Liver (tissue), 9 donors: ENCODE data around the gene SCNN1A. TPM values are rescaled to one million over a fixed set of nuclear protein-coding genes. Genes with fewer than 3 reads are reported as not detected.

Source experiments
- DNase-seq: peaks from one replicate; pipeline ENCODE4 v3.0.0-alpha.2; 2017; ENCODE audit warnings: low spot score
- H3K27ac ChIP-seq, 2 donors: one replicate each; pipeline ENCODE4 v1.7.0; 2013; ENCODE audit warnings: inconsistent platforms in 2 of 2, low read length in 2 of 2, control low read depth in 1 of 2, low read depth in 1 of 2, mild to moderate bottlenecking in 1 of 2
- H3K27me3 ChIP-seq, 4 donors: one replicate each; pipeline versions ENCODE4 v1.6.1 to v1.7.0; 2013; ENCODE audit warnings: low read length in 3 of 4, inconsistent platforms in 1 of 4, mild to moderate bottlenecking in 1 of 4, moderate library complexity in 1 of 4; ENCODE audit not compliant: control insufficient read depth in 4 of 4, insufficient read depth in 4 of 4
- H3K36me3 ChIP-seq, 4 donors: one replicate each; pipeline versions ENCODE4 v1.6.1 to v1.7.0; 2013; ENCODE audit warnings: low read length in 3 of 4, mild to moderate bottlenecking in 3 of 4, low read depth in 1 of 4, moderate library complexity in 1 of 4; ENCODE audit not compliant: control insufficient read depth in 4 of 4, insufficient read depth in 3 of 4
- H3K4me1 ChIP-seq, 4 donors: one replicate each; pipeline versions ENCODE4 v1.6.1 to v1.7.0; 2013; ENCODE audit warnings: low read length in 3 of 4, mild to moderate bottlenecking in 3 of 4, moderate library complexity in 1 of 4; ENCODE audit not compliant: control insufficient read depth in 4 of 4, insufficient read depth in 4 of 4
- H3K4me3 ChIP-seq, 3 donors: one replicate each; pipeline versions ENCODE4 v1.6.1 to v1.7.0; 2013; ENCODE audit warnings: low read length in 3 of 3, control low read depth in 1 of 3, low read depth in 1 of 3, mild to moderate bottlenecking in 1 of 3
- H3K9ac ChIP-seq, 2 donors: one replicate each; pipeline ENCODE4 v1.7.0; 2013; ENCODE audit warnings: low read length in 2 of 2, mild to moderate bottlenecking in 2 of 2, moderate library complexity in 2 of 2, control low read depth in 1 of 2, low read depth in 1 of 2
- H3K9me3 ChIP-seq, 4 donors: one replicate each; pipeline versions ENCODE4 v1.6.1 to v1.7.0; 2013; ENCODE audit warnings: low read length in 3 of 4; ENCODE audit not compliant: control insufficient read depth in 4 of 4
- CTCF ChIP-seq: fragments of 150-350 bp; IDR thresholded peaks from 2 replicates; pipeline ENCODE4 v1.5.1; 2017; ENCODE audit warnings: improper control_type of control experiment, low read depth, low read length; ENCODE audit not compliant: missing input control
- EGR1 ChIP-seq, 2 donors: IDR thresholded peaks; 2 replicates each; pipeline ENCODE4 v1.6.1; 2016 to 2018; ENCODE audit warnings: antibody characterized with exemption in 2 of 2, low read depth in 2 of 2
- FOXA2 ChIP-seq: IDR thresholded peaks from 2 replicates; pipeline ENCODE4 v1.6.1; 2016; ENCODE audit warnings: antibody characterized with exemption
- GABPA ChIP-seq, 2 donors: IDR thresholded peaks in 1 of 2; conservative IDR thresholded peaks in 1 of 2; 2 replicates each; pipeline ENCODE4 v1.6.1; 2016; ENCODE audit warnings: antibody characterized with exemption in 2 of 2, mild to moderate bottlenecking in 1 of 2, moderate library complexity in 1 of 2
- HNF4A ChIP-seq, 2 donors: conservative IDR thresholded peaks; 2 replicates each; pipeline ENCODE4 v1.6.1; 2016; ENCODE audit warnings: antibody characterized with exemption in 2 of 2, mild to moderate bottlenecking in 2 of 2
- HNF4G ChIP-seq: IDR thresholded peaks from 2 replicates; pipeline ENCODE4 v1.6.1; 2016; ENCODE audit warnings: antibody characterized with exemption
- MAX ChIP-seq: IDR thresholded peaks from 2 replicates; pipeline ENCODE4 v1.6.1; 2016; ENCODE audit warnings: antibody characterized with exemption
- NR2F2 ChIP-seq: IDR thresholded peaks from 2 replicates; pipeline ENCODE4 v1.6.1; 2016; ENCODE audit warnings: antibody characterized with exemption
- RAD21 ChIP-seq, 2 donors: IDR thresholded peaks; 2 replicates each; pipeline ENCODE4 v1.6.1; 2016; ENCODE audit warnings: antibody characterized with exemption in 2 of 2, mild to moderate bottlenecking in 2 of 2
- REST ChIP-seq: IDR thresholded peaks from 2 replicates; pipeline ENCODE4 v1.6.1; 2016; ENCODE audit warnings: antibody characterized with exemption, mild to moderate bottlenecking
- RXRA ChIP-seq, 2 donors: IDR thresholded peaks; 2 replicates each; pipeline ENCODE4 v1.6.1; 2017 to 2018; ENCODE audit warnings: antibody characterized with exemption in 2 of 2, mild to moderate bottlenecking in 1 of 2
- SP1 ChIP-seq: IDR thresholded peaks from 2 replicates; pipeline ENCODE4 v1.6.1; 2018; ENCODE audit warnings: antibody characterized with exemption, mild to moderate bottlenecking
- YY1 ChIP-seq: IDR thresholded peaks from 2 replicates; pipeline ENCODE4 v1.6.1; 2016; ENCODE audit warnings: antibody characterized with exemption, mild to moderate bottlenecking
- ZBTB33 ChIP-seq: IDR thresholded peaks from 2 replicates; pipeline ENCODE4 v1.6.1; 2016; ENCODE audit warnings: antibody characterized with exemption
- WGBS: extraction: QIAGEN DNeasy Blood & Tissue Kit; methylation state at CpG from one replicate; pipeline ENCODE4 v1.1.7; 2013; 5-methylcytosine and 5-hydroxymethylcytosine counted together
- polyA plus RNA-seq, 2 donors: library from polyadenylated mRNA; stranded (reverse) in 1 of 2; unstranded in 1 of 2; fragments of 200-250 nt in 1 of 2; fragments of >200 nt in 1 of 2; fragmentation: Nextera tagmentation in 1 of 2; extraction: Ambion mirVana in 1 of 2; gene quantifications; one replicate each; pipeline versions ENCODE4 v1.2.1 to v1.2.3, GENCODE V29; 2013 to 2015
- total RNA-seq, 2 donors: library from RNA; depleted of rRNA; stranded (reverse); fragments of >200 nt; gene quantifications; one replicate each; pipeline ENCODE4 v1.2.3, GENCODE V29; 2014
- donor health status: healthy.
- donor health status: healthy.
- donor health status: healthy.
- donor health status: healthy.
- donor health status: healthy.

SCNN1A gene
- total and polyA plus RNA-seq, 4 donors: 0.47 to 7.7 (median 2.9) TPM

GRCh38 chr12:6336079-6336888 is 39.1 kb downstream of the SCNN1A start (continued):
- TF ChIP-seq CTCF (no peak), NR2F2 (peak; percentile 96)

- 1% methylated on average over 11 of the region's 11 CpGs for WGBS
- H3K36me3 ChIP-seq: peaks cover 9 to 31% (median 28%) of the 10 kb centered on the region in 4 donors
- peak; percentile 56 for DNase-seq
- peak overlapping the region; percentile 98 to 99 for H3K27ac ChIP-seq
- H3K9me3 ChIP-seq: no peaks in the 10 kb centered on the region
- peaks cover 4 to 77% (median 53%) of the 10 kb centered on the region in 4 donors for H3K4me1 ChIP-seq
- no peaks in the 10 kb centered on the region for H3K27me3 ChIP-seq
- H3K4me3 ChIP-seq: peak overlapping the region; percentile 57 to 99 (median 68)
- H3K9ac ChIP-seq: peak overlapping the region; percentile 74 to 92
- no peak for TF ChIP-seq REST
- peak; percentile 40 for TF ChIP-seq CTCF
- peak in 1 of 2 donors; percentile 2 for TF ChIP-seq EGR1 (IDR thresholded peaks at IDR 0.05; ENCODE audit: low read depth in 2 of 2)
- no peak for TF ChIP-seq GABPA (IDR thresholded peaks at IDR 0.05 in 1 of 2, conservative IDR thresholded peaks at IDR 0.05 in 1 of 2)
- TF ChIP-seq ZBTB33: peak; percentile 14
- peak; percentile 90 for TF ChIP-seq SP1
- peak; percentile 86 to 93 for TF ChIP-seq HNF4A (conservative IDR thresholded peaks at IDR 0.05)
- TF ChIP-seq FOXA2: no peak
- peak in 1 of 2 donors; percentile 39 for TF ChIP-seq RXRA (IDR thresholded peaks at IDR 0.05)
- peak; percentile 65 for TF ChIP-seq MAX
- peak; percentile 82 for TF ChIP-seq HNF4G
- peak; percentile 85 for TF ChIP-seq YY1
- peak; percentile 60 to 62 for TF ChIP-seq RAD21 (IDR thresholded peaks at IDR 0.05)
These were observed 39.8 kb downstream of the SCNN1A start for GRCh38 chr12:6335451-6336078.
